Skeletal muscle tissue (tissue), 4 donors: Measurements from ENCODE around the gene TRIM59. TPM values are rescaled to one million over a fixed set of nuclear protein-coding genes. Genes with fewer than 3 reads are reported as not detected.

Experiments used
- H3K27ac ChIP-seq: one replicate; pipeline ENCODE4 v1.7.0; 2013; ENCODE audit warnings: mild to moderate bottlenecking, low read depth, low read length, inconsistent platforms
- H3K27me3 ChIP-seq, 3 donors: one replicate each; pipeline ENCODE4 v1.7.0; 2013; ENCODE audit warnings: low read length in 3 of 3; ENCODE audit not compliant: control insufficient read depth in 3 of 3, insufficient read depth in 3 of 3
- H3K36me3 ChIP-seq, 3 donors: one replicate each; pipeline ENCODE4 v1.7.0; 2013; ENCODE audit warnings: low read length in 3 of 3; ENCODE audit not compliant: control insufficient read depth in 3 of 3, insufficient read depth in 3 of 3
- H3K4me1 ChIP-seq, 3 donors: one replicate each; pipeline ENCODE4 v1.7.0; 2013; ENCODE audit warnings: low read length in 3 of 3, mild to moderate bottlenecking in 3 of 3; ENCODE audit not compliant: control insufficient read depth in 3 of 3, insufficient read depth in 3 of 3
- H3K4me3 ChIP-seq, 3 donors: one replicate each; pipeline ENCODE4 v1.7.0; 2013; ENCODE audit warnings: low read length in 3 of 3
- H3K9ac ChIP-seq, 3 donors: one replicate each; pipeline ENCODE4 v1.7.0; 2013; ENCODE audit warnings: low read length in 3 of 3, mild to moderate bottlenecking in 3 of 3, moderate library complexity in 2 of 3, low read depth in 1 of 3
- H3K9me3 ChIP-seq, 3 donors: one replicate each; pipeline ENCODE4 v1.7.0; 2013; ENCODE audit warnings: low read length in 3 of 3; ENCODE audit not compliant: control insufficient read depth in 3 of 3
- total RNA-seq: library from RNA; depleted of rRNA; stranded (reverse); fragments of >200 nt; gene quantifications from one replicate; pipeline ENCODE4 v1.2.3, GENCODE V29; 2014
- donor health status: Osteomylitis.

TRIM59 gene
- total RNA-seq, 1 donor from 2014 or later = 6.3 TPM

GRCh38 chr3:160413613-160414248 is 35.9 kb downstream of the TRIM59 start:
- H3K4me3 ChIP-seq = no peak overlapping the region
- no peak overlapping the region for H3K27ac ChIP-seq
- no peak overlapping the region for H3K9ac ChIP-seq
- H3K9me3 ChIP-seq = no peaks in the 10 kb centered on the region
- H3K36me3 ChIP-seq = peaks cover 0 to 19% (median 18%) of the 10 kb centered on the region in 3 donors
- H3K27me3 ChIP-seq = no peaks in the 10 kb centered on the region
- H3K4me1 ChIP-seq = no peaks in the 10 kb centered on the region

GRCh38 chr3:160412477-160412876 is 37.1 kb downstream of the TRIM59 start:
- Histone ChIP-seq H3K9ac (no peak overlapping the region), H3K27me3 (no peaks in the 10 kb centered on the region), H3K4me1 (no peaks in the 10 kb centered on the region), H3K9me3 (no peaks in the 10 kb centered on the region), H3K36me3 (peaks cover 0 to 18% (median 13%) of the 10 kb centered on the region in 3 donors), H3K4me3 (no peak overlapping the region), H3K27ac (no peak overlapping the region)

- Histone ChIP-seq H3K4me1 (no peaks in the 10 kb centered on the region), H3K9ac (no peak overlapping the region), H3K27me3 (no peaks in the 10 kb centered on the region), H3K36me3 (peaks cover 0 to 7% (median 4%) of the 10 kb centered on the region in 3 donors), H3K9me3 (no peaks in the 10 kb centered on the region), H3K27ac (no peak overlapping the region), H3K4me3 (no peak overlapping the region)
Observed at GRCh38 chr3:160409812-160410610, 39.6 kb downstream of the TRIM59 start.

GRCh38 chr3:160403796-160404470 is 45.7 kb downstream of the TRIM59 start:
- Histone ChIP-seq H3K9ac (no peak overlapping the region), H3K27ac (no peak overlapping the region), H3K4me3 (no peak overlapping the region), H3K9me3 (no peaks in the 10 kb centered on the region), H3K27me3 (no peaks in the 10 kb centered on the region), H3K36me3 (no peaks in the 10 kb centered on the region), H3K4me1 (peaks cover 11 to 14% (median 12%) of the 10 kb centered on the region in 3 donors)

- H3K9ac ChIP-seq = no peak overlapping the region
- H3K36me3 ChIP-seq = no peaks in the 10 kb centered on the region
- no peaks in the 10 kb centered on the region for H3K27me3 ChIP-seq
- H3K4me3 ChIP-seq = no peak overlapping the region
- peaks cover 11 to 22% (median 15%) of the 10 kb centered on the region in 3 donors for H3K4me1 ChIP-seq
- no peak overlapping the region for H3K27ac ChIP-seq
- no peaks in the 10 kb centered on the region for H3K9me3 ChIP-seq
Observed at GRCh38 chr3:160403028-160403545, 46.5 kb downstream of the TRIM59 start.

GRCh38 chr3:160402221-160403027 is 47.2 kb downstream of the TRIM59 start:
- H3K4me3 ChIP-seq = peak overlapping the region in 1 of 3 donors; percentile 98
- no peak overlapping the region for H3K27ac ChIP-seq
- no peak overlapping the region for H3K9ac ChIP-seq
- no peaks in the 10 kb centered on the region for H3K9me3 ChIP-seq
- peaks cover 11 to 22% (median 15%) of the 10 kb centered on the region in 3 donors for H3K4me1 ChIP-seq
- H3K27me3 ChIP-seq = no peaks in the 10 kb centered on the region
- H3K36me3 ChIP-seq = no peaks in the 10 kb centered on the region

GRCh38 chr3:160401291-160402095 is 48.1 kb downstream of the TRIM59 start:
- H3K4me1 ChIP-seq = peaks cover 11 to 22% (median 15%) of the 10 kb centered on the region in 3 donors
- H3K27ac ChIP-seq = no peak overlapping the region
- H3K9ac ChIP-seq = peak overlapping the region; percentile 24 to 85 (median 83)

GRCh38 chr3:160400702-160401150 is 48.9 kb downstream of the TRIM59 start:
- H3K4me3 ChIP-seq = peak overlapping the region; percentile 84 to 98 (median 92)
- H3K4me1 ChIP-seq = peaks cover 11 to 22% (median 15%) of the 10 kb centered on the region in 3 donors
- H3K27me3 ChIP-seq = no peaks in the 10 kb centered on the region
- H3K9me3 ChIP-seq = no peaks in the 10 kb centered on the region
- peak overlapping the region; percentile 79 for H3K27ac ChIP-seq
- H3K36me3 ChIP-seq = no peaks in the 10 kb centered on the region
- peak overlapping the region; percentile 83 to 91 (median 85) for H3K9ac ChIP-seq

More at GRCh38 chr3:160401291-160402095, 48.1 kb downstream of the TRIM59 start:
- H3K4me3 ChIP-seq = peak overlapping the region; percentile 32 to 98 (median 84)
- no peaks in the 10 kb centered on the region for H3K9me3 ChIP-seq
- no peaks in the 10 kb centered on the region for H3K27me3 ChIP-seq
- H3K36me3 ChIP-seq = no peaks in the 10 kb centered on the region
